CD4-positive, alpha-beta T cell (primary cell): ENCODE data around the gene HOMER1. TPM values are rescaled to one million over a fixed set of nuclear protein-coding genes. Genes with fewer than 3 reads are reported as not detected.

Experiments
- ATAC-seq: fragments of 200-7000 bp; cut with Tn5 transposase; one replicate; pipeline ENCODE4 v1.10.0; 2022; ENCODE audit warnings: mild to moderate bottlenecking; ENCODE audit not compliant: poor library complexity
- CTCF ChIA-PET: fragments of 350-600 bp; sonication (Branson Sonifier 250); formaldehyde crosslinking; loops from one replicate; lab custom pipeline; 2021; ENCODE audit warnings: antibody characterized with exemption, inconsistent platforms; lab: Charles Lee
- POLR2A ChIA-PET: fragments of 350-600 bp; sonication (Branson Sonifier 250); formaldehyde crosslinking; loops from one replicate; lab custom pipeline; 2021; ENCODE audit warnings: antibody characterized with exemption, inconsistent platforms; lab: Charles Lee
- DNase-seq, 14 experiments: peaks; one replicate each; pipeline ENCODE4 v3.0.0-alpha.2; 2013 to 2020; ENCODE audit warnings: mixed read lengths in 2 of 14
- H3K27ac ChIP-seq, 2 donors: one replicate each; pipeline versions ENCODE4 v1.5.1 to v1.7.0; 2013; ENCODE audit warnings: low read length in 2 of 2, low read depth in 1 of 2, mild to moderate bottlenecking in 1 of 2
- H3K27me3 ChIP-seq, 2 experiments: 1 replicate in 1 of 2; 2 replicates in 1 of 2; pipeline versions ENCODE4 v1.6.1 to v1.7.0; 2013; ENCODE audit warnings: low read length in 2 of 2, control low read depth in 1 of 2, mild to moderate bottlenecking in 1 of 2, moderate library complexity in 1 of 2; ENCODE audit not compliant: insufficient read depth in 2 of 2, control insufficient read depth in 1 of 2
- H3K36me3 ChIP-seq: one replicate; pipeline ENCODE4 v1.6.1; 2013; ENCODE audit warnings: low read length, control low read depth; ENCODE audit not compliant: insufficient read depth
- H3K4me1 ChIP-seq: one replicate; pipeline ENCODE4 v1.6.1; 2013; ENCODE audit warnings: low read length, control low read depth; ENCODE audit not compliant: insufficient read depth
- H3K4me3 ChIP-seq: one replicate; pipeline ENCODE4 v1.5.1; 2013; ENCODE audit warnings: mild to moderate bottlenecking, low read length, moderate library complexity
- H3K9me3 ChIP-seq, 2 experiments: 1 replicate in 1 of 2; 2 replicates in 1 of 2; pipeline versions ENCODE4 v1.6.1 to v1.7.0; 2013; ENCODE audit warnings: low read length in 2 of 2, mild to moderate bottlenecking in 2 of 2, control low read depth in 1 of 2, moderate library complexity in 1 of 2; ENCODE audit not compliant: control insufficient read depth in 1 of 2, insufficient read depth in 1 of 2
- H3K27ac Mint-ChIP-seq: one replicate; pipeline ENCODE4 v1.8.0; 2020; ENCODE audit warnings: mixed read lengths
- H3K27me3 Mint-ChIP-seq: one replicate; pipeline ENCODE4 v1.8.0; 2021; ENCODE audit warnings: mixed read lengths
- H3K36me3 Mint-ChIP-seq: one replicate; pipeline ENCODE4 v1.8.0; 2021; ENCODE audit warnings: low read depth, mixed read lengths
- H3K4me1 Mint-ChIP-seq: one replicate; pipeline ENCODE4 v1.8.0; 2021; ENCODE audit warnings: low read depth, mixed read lengths
- H3K4me3 Mint-ChIP-seq: one replicate; pipeline ENCODE4 v1.8.0; 2020; ENCODE audit warnings: mild to moderate bottlenecking, mixed read lengths
- H3K9me3 Mint-ChIP-seq: one replicate; pipeline ENCODE4 v1.8.0; 2020; ENCODE audit warnings: mixed read lengths
- CTCF ChIP-seq: fragments of 200-600 bp; IDR thresholded peaks from one replicate; pipeline ENCODE4 v1.8.0; 2022; ENCODE audit warnings: antibody characterized with exemption, mild to moderate bottlenecking
- intact Hi-C, 2 experiments: fragments of 100-400 bp; cut with DNase I in 1 of 2; cut with micrococcal nuclease in 1 of 2; formaldehyde crosslinking; loops; one replicate each; pipeline versions ENCODE4 v1.15.1 to v1.9.0; 2023 to 2025; cut with DNase I, micrococcal nuclease
- total RNA-seq, 174 experiments: library from RNA in 2 of 174; stranded (reverse) in 2 of 174; gene quantifications; one replicate each; pipeline ENCODE4 v1.2.3 and lab custom pipeline; 2021 to 2026

HOMER1 gene
- total RNA-seq, 2 experiments from 2014 or later = 2.1 TPM

- ChIA-PET POLR2A (no interaction called here), CTCF (interaction anchor here (0.6 to 1.1 kb wide), 2 partner anchors 15 to 130 kb away, joined by 3 read pairs; no protein-coding TSS in a partner anchor)
- Histone ChIP-seq H3K9me3 (no peaks in the 10 kb centered on the region), H3K27ac (no peak overlapping the region), H3K27me3 (no peaks in the 10 kb centered on the region), H3K4me1 (no peaks in the 10 kb centered on the region), H3K36me3 (no peaks in the 10 kb centered on the region), H3K4me3 (no peak overlapping the region)
- ATAC-seq (no peak), DNase-seq (no peak)
- H3K4me3 Mint-ChIP-seq = no peak overlapping the region
- H3K36me3 Mint-ChIP-seq = no peaks in the 10 kb centered on the region
- H3K9me3 Mint-ChIP-seq = no peaks in the 10 kb centered on the region
- H3K27ac Mint-ChIP-seq = no peak overlapping the region
- no peaks in the 10 kb centered on the region for H3K4me1 Mint-ChIP-seq
- intact Hi-C loops = no loop called here
- TF ChIP-seq CTCF = no peak
- peaks cover 4% of the 10 kb centered on the region for H3K27me3 Mint-ChIP-seq
These were observed 20.2 kb downstream of the HOMER1 start for GRCh38 chr5:79493596-79494345.

- no peaks in the 10 kb centered on the region for H3K4me1 ChIP-seq
- POLR2A ChIA-PET = no interaction called here
- no peaks in the 10 kb centered on the region for H3K9me3 ChIP-seq
- no peaks in the 10 kb centered on the region for H3K36me3 Mint-ChIP-seq
- H3K9me3 Mint-ChIP-seq = no peaks in the 10 kb centered on the region
- ATAC-seq = no peak
- DNase-seq = no peak
- H3K27me3 ChIP-seq = no peaks in the 10 kb centered on the region
- H3K4me1 Mint-ChIP-seq = no peaks in the 10 kb centered on the region
- CTCF ChIA-PET = interaction anchor here (1.1 kb wide), 1 partner anchor 8 kb away, joined by 3 read pairs; no protein-coding TSS in a partner anchor
- peaks cover 4% of the 10 kb centered on the region for H3K27me3 Mint-ChIP-seq
- no peaks in the 10 kb centered on the region for H3K36me3 ChIP-seq
- no peak overlapping the region for H3K27ac Mint-ChIP-seq
- intact Hi-C loops = no loop called here
- no peak overlapping the region for H3K27ac ChIP-seq
- no peak overlapping the region for H3K4me3 ChIP-seq
- H3K4me3 Mint-ChIP-seq = no peak overlapping the region
- no peak for TF ChIP-seq CTCF
These were observed 22.1 kb downstream of the HOMER1 start for GRCh38 chr5:79491690-79492317.

- TF ChIP-seq CTCF = no peak
- Mint-ChIP-seq H3K27ac (no peak overlapping the region), H3K9me3 (no peaks in the 10 kb centered on the region), H3K4me1 (no peaks in the 10 kb centered on the region), H3K4me3 (no peak overlapping the region), H3K27me3 (peaks cover 4% of the 10 kb centered on the region), H3K36me3 (no peaks in the 10 kb centered on the region)
- Histone ChIP-seq H3K9me3 (no peaks in the 10 kb centered on the region), H3K4me1 (no peaks in the 10 kb centered on the region), H3K27ac (no peak overlapping the region), H3K27me3 (no peaks in the 10 kb centered on the region), H3K4me3 (no peak overlapping the region), H3K36me3 (no peaks in the 10 kb centered on the region)
- intact Hi-C loops = no loop called here
- CTCF ChIA-PET = no interaction called here
- DNase-seq (no peak), ATAC-seq (no peak)
- POLR2A ChIA-PET = interaction anchor here (0.8 to 1.0 kb wide), 2 partner anchors 16 to 1049 kb away, joined by 4 to 5 read pairs; no protein-coding TSS in a partner anchor
These were observed 23.5 kb downstream of the HOMER1 start for GRCh38 chr5:79490323-79490936.
